Muscle layer of duodenum (tissue), 2 donors: ENCODE measurements around the gene PAK5.

Source experiments
- H3K27ac ChIP-seq: one replicate; pipeline ENCODE4 v1.7.0; 2013; ENCODE audit warnings: mild to moderate bottlenecking, low read length
- H3K27me3 ChIP-seq: one replicate; pipeline ENCODE4 v1.7.0; 2013; ENCODE audit warnings: low read depth, mild to moderate bottlenecking, control low read depth, low read length
- H3K36me3 ChIP-seq, 2 donors: one replicate each; pipeline ENCODE4 v1.7.0; 2013; ENCODE audit warnings: low read length in 2 of 2, control low read depth in 1 of 2, mild to moderate bottlenecking in 1 of 2; ENCODE audit not compliant: insufficient read depth in 2 of 2, control insufficient read depth in 1 of 2
- H3K4me1 ChIP-seq, 2 donors: one replicate each; pipeline ENCODE4 v1.7.0; 2013; ENCODE audit warnings: low read length in 2 of 2, mild to moderate bottlenecking in 2 of 2, control low read depth in 1 of 2, moderate library complexity in 1 of 2; ENCODE audit not compliant: insufficient read depth in 2 of 2, control insufficient read depth in 1 of 2
- H3K4me3 ChIP-seq, 2 donors: one replicate each; pipeline ENCODE4 v1.7.0; 2013; ENCODE audit warnings: low read length in 2 of 2, low read depth in 1 of 2, mild to moderate bottlenecking in 1 of 2
- H3K9me3 ChIP-seq, 2 donors: one replicate each; pipeline ENCODE4 v1.7.0; 2013; ENCODE audit warnings: low read length in 2 of 2, control low read depth in 1 of 2, mild to moderate bottlenecking in 1 of 2; ENCODE audit not compliant: control insufficient read depth in 1 of 2
- donor health status: healthy.

Gene PAK5

GRCh38 chr20:9616455-9616805 is 222.4 kb downstream of the PAK5 start:
- no peaks in the 10 kb centered on the region for H3K4me1 ChIP-seq
- no peaks in the 10 kb centered on the region for H3K27me3 ChIP-seq
- H3K4me3 ChIP-seq = no peak overlapping the region
- no peaks in the 10 kb centered on the region for H3K9me3 ChIP-seq
- H3K36me3 ChIP-seq = no peaks in the 10 kb centered on the region
- no peak overlapping the region for H3K27ac ChIP-seq

DNA sequence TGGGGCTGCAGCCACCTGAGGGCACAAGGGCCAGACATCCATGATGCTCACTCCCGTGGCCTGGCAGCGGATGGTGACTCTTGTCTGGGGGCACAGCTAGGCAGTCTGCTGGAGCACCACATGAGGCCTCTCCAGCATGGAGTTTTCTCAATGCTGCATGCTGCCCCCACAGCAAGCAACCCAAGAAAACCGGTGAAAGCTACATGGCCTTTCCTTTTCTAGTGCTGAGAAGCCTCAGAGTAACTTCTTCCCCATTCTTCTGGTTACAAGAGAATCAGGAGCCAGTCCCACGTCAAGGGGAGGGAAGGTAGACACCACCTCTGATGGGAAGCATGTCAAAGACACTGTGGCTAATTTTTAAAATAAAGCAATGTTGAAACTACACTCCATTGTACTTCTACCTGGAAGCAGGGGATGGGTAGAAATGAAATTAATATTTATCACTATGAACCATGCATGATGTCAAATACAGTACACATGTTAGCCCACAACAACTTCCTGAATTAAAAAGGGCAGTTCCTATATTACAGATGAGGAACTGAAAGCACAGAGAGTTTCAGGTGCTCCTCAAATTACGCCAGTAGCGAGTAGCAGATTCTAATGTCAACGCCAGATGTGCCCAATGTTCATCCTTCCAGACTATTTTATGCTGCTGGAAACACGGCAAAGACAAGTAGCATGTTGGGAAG is 223.0 kb downstream of the PAK5 start:
- H3K27ac ChIP-seq = no peak overlapping the region
- H3K4me1 ChIP-seq = no peaks in the 10 kb centered on the region
- H3K27me3 ChIP-seq = no peaks in the 10 kb centered on the region
- H3K4me3 ChIP-seq = no peak overlapping the region
- no peaks in the 10 kb centered on the region for H3K36me3 ChIP-seq
- H3K9me3 ChIP-seq = no peaks in the 10 kb centered on the region

- Histone ChIP-seq H3K4me1 (no peaks in the 10 kb centered on the region), H3K27me3 (no peaks in the 10 kb centered on the region), H3K4me3 (no peak overlapping the region), H3K9me3 (no peaks in the 10 kb centered on the region), H3K27ac (no peak overlapping the region), H3K36me3 (no peaks in the 10 kb centered on the region)
Observed at GRCh38 chr20:9615118-9615517, 223.8 kb downstream of the PAK5 start.

- H3K27ac ChIP-seq = no peak overlapping the region
Observed at GRCh38 chr20:9613871-9614270, 225.0 kb downstream of the PAK5 start.

GRCh38 chr20:9611921-9612320 is 227.0 kb downstream of the PAK5 start:
- no peaks in the 10 kb centered on the region for H3K9me3 ChIP-seq

More at GRCh38 chr20:9613871-9614270, 225.0 kb downstream of the PAK5 start:
- Histone ChIP-seq H3K4me3 (no peak overlapping the region), H3K4me1 (no peaks in the 10 kb centered on the region), H3K27me3 (no peaks in the 10 kb centered on the region), H3K9me3 (no peaks in the 10 kb centered on the region), H3K36me3 (no peaks in the 10 kb centered on the region)

GRCh38 chr20:9610665-9611064 is 228.2 kb downstream of the PAK5 start:
- Histone ChIP-seq H3K4me3 (no peak overlapping the region), H3K36me3 (no peaks in the 10 kb centered on the region), H3K4me1 (no peaks in the 10 kb centered on the region), H3K27me3 (no peaks in the 10 kb centered on the region), H3K27ac (no peak overlapping the region), H3K9me3 (no peaks in the 10 kb centered on the region)

More at GRCh38 chr20:9611921-9612320, 227.0 kb downstream of the PAK5 start:
- Histone ChIP-seq H3K4me3 (no peak overlapping the region), H3K27ac (no peak overlapping the region), H3K4me1 (no peaks in the 10 kb centered on the region), H3K36me3 (no peaks in the 10 kb centered on the region), H3K27me3 (no peaks in the 10 kb centered on the region)

DNA sequence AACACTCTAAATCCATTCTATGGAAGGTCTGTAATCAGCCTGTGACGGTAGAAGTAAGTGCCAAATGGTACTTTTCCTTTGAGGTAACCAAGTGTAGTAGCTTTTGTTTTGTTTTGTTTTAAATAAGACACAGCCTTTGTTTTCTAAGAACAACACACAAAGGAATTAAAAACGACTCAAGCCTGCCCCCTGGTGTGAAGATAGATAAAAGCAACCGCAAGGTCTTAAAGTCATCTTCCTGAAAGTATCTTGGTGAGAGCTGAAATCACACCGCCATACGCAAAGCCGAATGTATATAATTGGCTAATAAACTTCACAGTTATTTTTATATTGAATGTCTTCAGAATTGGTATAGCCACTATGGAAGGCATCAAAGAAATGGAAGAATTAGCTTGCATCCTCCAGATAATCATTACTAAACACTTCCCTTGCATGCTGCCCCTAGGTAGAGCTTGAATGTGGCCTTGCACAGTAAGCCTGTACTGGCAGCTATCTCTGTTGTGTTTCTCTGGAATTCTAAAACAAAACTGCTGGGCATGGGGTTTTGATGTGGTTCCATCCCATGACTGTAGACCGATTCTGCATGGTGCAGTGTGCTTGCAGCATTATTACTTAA is 228.9 kb downstream of the PAK5 start:
- Histone ChIP-seq H3K4me3 (no peak overlapping the region), H3K36me3 (no peaks in the 10 kb centered on the region), H3K27ac (no peak overlapping the region), H3K27me3 (no peaks in the 10 kb centered on the region), H3K4me1 (no peaks in the 10 kb centered on the region), H3K9me3 (no peaks in the 10 kb centered on the region)

- Histone ChIP-seq H3K4me1 (no peaks in the 10 kb centered on the region), H3K36me3 (no peaks in the 10 kb centered on the region)
Observed at GRCh38 chr20:9608639-9609340, 230.1 kb downstream of the PAK5 start.

GRCh38 chr20:9602847-9603183 is 236.1 kb downstream of the PAK5 start:
- Histone ChIP-seq H3K4me1 (no peaks in the 10 kb centered on the region), H3K9me3 (no peaks in the 10 kb centered on the region), H3K4me3 (no peak overlapping the region), H3K27ac (no peak overlapping the region), H3K27me3 (no peaks in the 10 kb centered on the region), H3K36me3 (no peaks in the 10 kb centered on the region)

More at GRCh38 chr20:9608639-9609340, 230.1 kb downstream of the PAK5 start:
- Histone ChIP-seq H3K27me3 (no peaks in the 10 kb centered on the region), H3K4me3 (no peak overlapping the region), H3K27ac (no peak overlapping the region), H3K9me3 (no peaks in the 10 kb centered on the region)

DNA sequence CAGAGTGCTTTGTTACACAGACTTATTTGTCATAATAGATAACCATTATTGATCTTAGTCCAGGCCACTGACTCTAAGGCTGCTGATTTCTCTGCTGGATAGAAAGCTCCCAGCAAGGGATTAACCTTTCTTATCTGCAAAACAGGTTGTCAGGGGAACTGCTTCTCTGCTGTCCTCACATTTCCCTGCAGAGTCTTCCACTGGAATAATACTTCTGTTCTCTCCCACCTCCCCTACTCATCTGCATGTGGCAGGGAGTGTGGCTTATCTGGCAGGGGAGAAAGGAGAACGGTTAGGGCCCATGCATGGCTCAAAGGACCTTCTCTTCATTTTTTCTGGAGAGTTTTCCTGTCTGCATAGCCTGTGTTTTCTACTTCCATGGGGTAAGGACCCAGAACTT is 238.3 kb downstream of the PAK5 start:
- Histone ChIP-seq H3K36me3 (no peaks in the 10 kb centered on the region), H3K9me3 (no peaks in the 10 kb centered on the region), H3K4me3 (no peak overlapping the region)

GRCh38 chr20:9597547-9597946 is 241.3 kb downstream of the PAK5 start:
- Histone ChIP-seq H3K36me3 (no peaks in the 10 kb centered on the region), H3K9me3 (no peaks in the 10 kb centered on the region), H3K4me1 (no peaks in the 10 kb centered on the region), H3K27ac (no peak overlapping the region), H3K27me3 (no peaks in the 10 kb centered on the region), H3K4me3 (no peak overlapping the region)

More for the DNA sequence above, 238.3 kb downstream of the PAK5 start:
- no peaks in the 10 kb centered on the region for H3K27me3 ChIP-seq
- no peak overlapping the region for H3K27ac ChIP-seq
- H3K4me1 ChIP-seq = no peaks in the 10 kb centered on the region
